ENCODE measurements around the gene MRPS35. TPM values are rescaled to one million over a fixed set of nuclear protein-coding genes. Genes with fewer than 3 reads are reported as not detected.

Gene MRPS35
- total and polyA plus RNA-seq, 10 donors: 20.5 to 40.8 (median 28.5) TPM

DNA sequence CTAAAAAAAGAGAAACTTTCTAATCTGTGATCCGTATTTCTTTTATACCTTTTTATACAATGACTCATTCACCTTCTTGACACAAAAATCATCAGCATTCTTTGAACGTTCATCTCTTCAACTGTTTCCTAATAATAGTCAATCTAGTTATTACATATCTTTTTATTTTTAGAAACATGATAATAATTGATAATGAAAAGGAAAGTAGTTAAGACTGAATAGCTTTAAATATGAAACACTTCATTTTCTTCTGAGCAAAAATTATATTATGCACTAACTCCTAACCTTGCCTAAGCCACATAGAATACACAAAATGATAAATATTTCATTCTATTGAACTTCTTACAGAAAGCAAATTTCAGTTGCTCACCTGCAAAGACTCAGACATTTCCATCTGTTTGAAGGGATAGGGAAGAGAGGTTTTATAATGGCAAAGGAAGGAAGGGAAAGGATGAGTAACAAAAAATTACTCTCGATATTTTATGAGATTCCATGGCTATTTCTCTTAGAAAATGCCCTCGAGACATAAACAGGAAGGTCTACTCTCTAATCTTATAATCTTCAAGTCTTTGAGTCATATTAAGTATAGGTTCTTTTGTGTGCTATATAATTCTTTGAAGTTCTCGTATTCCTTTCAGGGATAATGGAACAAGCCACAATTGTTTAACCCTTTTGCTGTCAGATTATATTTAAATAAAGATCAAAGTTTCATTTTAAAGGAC is 61.9 kb downstream of the MRPS35 start:
- Histone ChIP-seq H3K27me3 (replicated peaks in 1 of 7) (no peaks in the 10 kb centered on the region), H3K4me3 (no peak overlapping the region), H3K9me3 (no peaks in the 10 kb centered on the region), H3K36me3 (no peaks in the 10 kb centered on the region), H3K4me1 (no peaks in the 10 kb centered on the region), H3K27ac (no peak overlapping the region)
- intact Hi-C loops (cut with DNase I; ENCODE audit: low total_unique reads): no loop called here
- TF ChIP-seq POLR2A (IDR thresholded peaks at IDR 0.05) (no peak), POLR2AphosphoS5 (IDR thresholded peaks at IDR 0.05) (no peak)
- TF ChIP-seq, protein P1, sequence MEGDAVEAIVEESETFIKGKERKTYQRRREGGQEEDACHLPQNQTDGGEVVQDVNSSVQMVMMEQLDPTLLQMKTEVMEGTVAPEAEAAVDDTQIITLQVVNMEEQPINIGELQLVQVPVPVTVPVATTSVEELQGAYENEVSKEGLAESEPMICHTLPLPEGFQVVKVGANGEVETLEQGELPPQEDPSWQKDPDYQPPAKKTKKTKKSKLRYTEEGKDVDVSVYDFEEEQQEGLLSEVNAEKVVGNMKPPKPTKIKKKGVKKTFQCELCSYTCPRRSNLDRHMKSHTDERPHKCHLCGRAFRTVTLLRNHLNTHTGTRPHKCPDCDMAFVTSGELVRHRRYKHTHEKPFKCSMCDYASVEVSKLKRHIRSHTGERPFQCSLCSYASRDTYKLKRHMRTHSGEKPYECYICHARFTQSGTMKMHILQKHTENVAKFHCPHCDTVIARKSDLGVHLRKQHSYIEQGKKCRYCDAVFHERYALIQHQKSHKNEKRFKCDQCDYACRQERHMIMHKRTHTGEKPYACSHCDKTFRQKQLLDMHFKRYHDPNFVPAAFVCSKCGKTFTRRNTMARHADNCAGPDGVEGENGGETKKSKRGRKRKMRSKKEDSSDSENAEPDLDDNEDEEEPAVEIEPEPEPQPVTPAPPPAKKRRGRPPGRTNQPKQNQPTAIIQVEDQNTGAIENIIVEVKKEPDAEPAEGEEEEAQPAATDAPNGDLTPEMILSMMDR (IDR thresholded peaks at IDR 0.05 in 8 of 11, conservative IDR thresholded peaks at IDR 0.05 in 3 of 11): no peak
- 65 to 83% (median 72%) methylated on average over 5 of the region's 5 CpGs for WGBS, 5 donors
- DNase-seq: no peak

DNA sequence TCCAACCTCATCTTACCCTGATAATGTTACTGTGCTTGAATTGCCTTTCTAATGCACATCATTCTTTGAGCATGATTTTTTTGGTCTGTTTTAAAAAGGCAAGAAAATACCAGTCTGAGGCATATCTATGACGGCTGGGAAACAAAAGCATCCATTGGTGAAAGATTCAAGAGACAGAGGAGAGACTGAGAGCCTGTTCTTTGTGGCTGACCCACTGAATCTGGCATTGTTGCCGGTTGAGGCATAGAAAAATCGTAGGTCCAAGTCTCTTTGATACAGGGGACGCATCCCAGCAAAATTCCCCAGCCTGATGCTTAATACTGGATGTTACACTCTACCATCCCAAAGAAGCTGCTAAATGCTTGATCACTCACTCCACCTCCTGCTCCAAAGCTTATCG is 66.5 kb downstream of the MRPS35 start:
- H3K27ac ChIP-seq: no peak overlapping the region
- H3K36me3 ChIP-seq: no peaks in the 10 kb centered on the region
- DNase-seq: no peak
- no peak overlapping the region for H3K4me3 ChIP-seq
- 90 to 95% (median 94%) methylated on average over 5 of the region's 5 CpGs for WGBS, 5 donors
- no peaks in the 10 kb centered on the region for H3K9me3 ChIP-seq
- intact Hi-C loops (cut with DNase I; ENCODE audit: low total_unique reads): no loop called here
- no peaks in the 10 kb centered on the region for H3K27me3 ChIP-seq (replicated peaks in 1 of 7)
- peaks cover 4 to 29% (median 22%) of the 10 kb centered on the region in 6 donors for H3K4me1 ChIP-seq
- no peak for TF ChIP-seq POLR2A (IDR thresholded peaks at IDR 0.05)
- TF ChIP-seq, protein P1 (IDR thresholded peaks at IDR 0.05 in 8 of 11, conservative IDR thresholded peaks at IDR 0.05 in 3 of 11): no peak
- TF ChIP-seq POLR2AphosphoS5 (IDR thresholded peaks at IDR 0.05): no peak

DNA sequence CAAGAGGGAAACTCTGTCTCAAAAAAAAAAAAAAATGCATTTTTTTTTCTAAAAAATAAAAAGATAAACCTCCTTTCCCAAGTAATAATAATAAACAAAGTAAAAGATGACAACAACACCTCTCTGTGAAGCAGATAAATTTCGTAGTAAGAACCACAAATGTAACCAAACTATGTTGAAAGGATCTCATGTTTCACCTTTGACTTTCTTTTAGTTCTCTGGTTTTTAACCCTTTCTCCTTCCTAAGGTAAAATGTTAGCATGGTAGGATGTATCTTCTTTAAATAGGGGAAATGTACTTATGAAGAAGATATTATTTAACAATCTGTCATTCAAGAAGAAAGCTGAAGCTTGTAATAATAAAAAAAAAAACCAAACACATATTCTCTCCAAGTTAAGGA is 67.6 kb downstream of the MRPS35 start:
- intact Hi-C loops (cut with DNase I; ENCODE audit: low total_unique reads): no loop called here
- TF ChIP-seq POLR2AphosphoS5 (IDR thresholded peaks at IDR 0.05) (no peak), POLR2A (IDR thresholded peaks at IDR 0.05) (no peak)
- TF ChIP-seq, protein P1 (IDR thresholded peaks at IDR 0.05 in 8 of 11, conservative IDR thresholded peaks at IDR 0.05 in 3 of 11): no peak
- DNase-seq: no peak
- peaks cover 4 to 39% (median 32%) of the 10 kb centered on the region in 6 donors for H3K4me1 ChIP-seq
- no peaks in the 10 kb centered on the region for H3K9me3 ChIP-seq
- no peak overlapping the region for H3K4me3 ChIP-seq
- H3K27ac ChIP-seq: no peak overlapping the region
- WGBS, 5 donors: 41 to 76% (median 63%) methylated on average over 1 of the region's 1 CpG
- H3K27me3 ChIP-seq (replicated peaks in 1 of 7): no peaks in the 10 kb centered on the region
- no peaks in the 10 kb centered on the region for H3K36me3 ChIP-seq

DNA sequence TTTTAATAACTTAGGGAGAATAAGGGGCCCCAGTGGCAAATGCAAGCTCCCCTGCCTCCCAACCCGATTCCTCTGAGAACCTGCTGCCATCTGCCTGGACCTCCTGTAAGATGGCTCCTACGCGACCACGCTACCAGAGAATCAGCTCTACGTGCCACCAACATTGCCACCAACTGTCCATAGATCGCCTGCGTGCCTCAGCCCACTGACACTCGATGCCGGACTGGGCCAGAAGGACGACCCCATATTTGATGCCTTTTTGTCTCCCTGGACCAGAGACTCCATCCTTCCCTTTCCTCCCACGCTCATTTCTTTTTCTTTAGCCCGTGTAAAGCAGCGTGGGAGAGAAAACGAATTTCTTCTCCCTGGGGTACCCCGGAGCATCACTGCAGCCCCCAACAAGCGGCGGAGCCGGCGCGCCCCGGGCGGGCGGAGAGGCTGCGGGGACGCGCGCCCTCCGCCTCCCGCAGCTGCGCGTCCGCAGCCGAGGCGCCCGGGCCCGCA is 68.8 kb downstream of the MRPS35 start:
- Histone ChIP-seq H3K27me3 (replicated peaks in 1 of 7) (no peaks in the 10 kb centered on the region), H3K36me3 (no peaks in the 10 kb centered on the region), H3K27ac (peak overlapping the region; percentile 77 to 91 (median 86)), H3K4me3 (peak overlapping the region; percentile 62 to 90 (median 79)), H3K4me1 (peaks cover 4 to 49% (median 32%) of the 10 kb centered on the region in 6 donors), H3K9me3 (no peaks in the 10 kb centered on the region)
- DNase-seq: peak; percentile 77
- 1 to 7% (median 3%) methylated on average over 30 to 36 of the region's 36 CpGs for WGBS, 5 donors
- TF ChIP-seq POLR2AphosphoS5 (IDR thresholded peaks at IDR 0.05) (no peak), POLR2A (IDR thresholded peaks at IDR 0.05) (no peak)
- TF ChIP-seq, protein P1 (IDR thresholded peaks at IDR 0.05 in 8 of 11, conservative IDR thresholded peaks at IDR 0.05 in 3 of 11): no peak
- intact Hi-C loops (cut with DNase I; ENCODE audit: low total_unique reads): no loop called here
